GM12864 (cell line): Measurements from ENCODE around the gene MYD88.

Experiments
- DNase-seq: peaks from one replicate; pipeline ENCODE4 v3.0.0-alpha.2; 2011; ENCODE audit warnings: low read depth
- H3K4me3 ChIP-seq: 2 replicates; pipeline ENCODE4 v1.5.1; 2011; ENCODE audit warnings: mild to moderate bottlenecking, low read depth, low read length, control low read depth
- TF ChIP-seq, protein P1 (sequence below): IDR thresholded peaks from 2 replicates; pipeline ENCODE4 v1.5.1; 2011; ENCODE audit warnings: low read depth, mild to moderate bottlenecking, moderate library complexity, low read length, control low read depth, inconsistent platforms; ENCODE audit errors: missing control alignments

The MYD88 gene

DNA sequence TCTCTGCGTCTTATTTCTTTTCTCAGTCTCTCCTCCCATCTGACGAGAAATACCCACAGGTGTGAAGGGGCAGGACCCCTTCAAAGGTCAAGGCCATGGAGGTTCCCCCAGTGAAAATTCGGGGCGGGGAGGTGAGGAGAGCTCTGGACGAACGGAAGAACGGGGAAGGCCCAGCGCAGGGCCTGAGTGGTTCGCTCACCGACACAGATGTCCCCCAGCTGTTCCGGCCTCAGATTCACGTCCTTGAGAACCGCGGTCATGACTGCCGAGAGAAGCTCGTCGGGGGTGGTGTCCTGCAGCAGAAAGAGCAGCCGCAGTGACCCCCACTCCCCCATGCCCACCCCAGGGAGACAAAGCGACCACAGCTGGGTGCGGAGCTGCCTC is 2.1 kb upstream of the MYD88 start:
- no peak for DNase-seq
- peak overlapping the region; percentile 71 for H3K4me3 ChIP-seq
- TF ChIP-seq, protein P1, sequence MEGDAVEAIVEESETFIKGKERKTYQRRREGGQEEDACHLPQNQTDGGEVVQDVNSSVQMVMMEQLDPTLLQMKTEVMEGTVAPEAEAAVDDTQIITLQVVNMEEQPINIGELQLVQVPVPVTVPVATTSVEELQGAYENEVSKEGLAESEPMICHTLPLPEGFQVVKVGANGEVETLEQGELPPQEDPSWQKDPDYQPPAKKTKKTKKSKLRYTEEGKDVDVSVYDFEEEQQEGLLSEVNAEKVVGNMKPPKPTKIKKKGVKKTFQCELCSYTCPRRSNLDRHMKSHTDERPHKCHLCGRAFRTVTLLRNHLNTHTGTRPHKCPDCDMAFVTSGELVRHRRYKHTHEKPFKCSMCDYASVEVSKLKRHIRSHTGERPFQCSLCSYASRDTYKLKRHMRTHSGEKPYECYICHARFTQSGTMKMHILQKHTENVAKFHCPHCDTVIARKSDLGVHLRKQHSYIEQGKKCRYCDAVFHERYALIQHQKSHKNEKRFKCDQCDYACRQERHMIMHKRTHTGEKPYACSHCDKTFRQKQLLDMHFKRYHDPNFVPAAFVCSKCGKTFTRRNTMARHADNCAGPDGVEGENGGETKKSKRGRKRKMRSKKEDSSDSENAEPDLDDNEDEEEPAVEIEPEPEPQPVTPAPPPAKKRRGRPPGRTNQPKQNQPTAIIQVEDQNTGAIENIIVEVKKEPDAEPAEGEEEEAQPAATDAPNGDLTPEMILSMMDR: no peak

DNA sequence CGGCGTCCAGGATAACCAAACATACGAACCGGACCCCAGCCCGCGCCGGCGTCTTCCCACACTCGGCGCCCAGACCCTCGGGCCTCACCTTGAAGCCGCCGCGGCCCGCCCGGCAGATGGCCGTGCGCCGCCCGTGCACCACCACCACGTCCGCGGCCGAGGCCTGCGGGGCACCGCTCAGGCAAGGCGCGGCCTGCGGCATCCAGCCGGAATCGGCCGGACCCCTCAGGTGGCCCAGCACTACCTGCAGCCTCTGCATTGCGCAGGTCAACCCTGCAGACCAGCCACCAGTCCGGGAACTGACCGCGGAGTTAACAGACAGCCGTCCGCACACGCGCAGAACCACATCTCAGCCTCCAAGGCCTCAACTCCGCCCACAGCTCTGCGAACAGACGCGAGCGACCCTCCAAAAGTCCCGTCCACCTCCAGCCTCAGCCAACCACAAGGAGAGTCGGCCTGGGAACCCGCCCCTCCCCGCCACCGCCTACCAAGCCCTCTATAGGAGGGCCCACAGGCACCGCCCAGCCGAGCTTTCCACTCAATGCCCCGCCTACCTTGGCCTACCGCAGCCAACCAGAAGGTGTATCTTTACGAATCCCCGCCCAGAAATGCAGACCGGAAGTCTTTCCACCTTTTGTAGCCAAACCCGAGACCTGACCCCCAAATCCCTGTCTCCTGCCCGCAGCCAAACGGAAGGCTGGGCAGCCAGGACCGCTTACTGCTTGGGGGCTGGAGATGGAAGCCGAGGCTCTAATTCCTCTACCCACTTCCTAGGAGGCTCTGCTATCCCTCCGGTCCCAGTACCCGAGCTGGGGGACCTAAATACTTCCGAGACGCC is 1.5 kb upstream of the MYD88 start, which contains the start of gene ACAA1:
Gene ACAA1, minus strand, starts transcription at position 351 of the 838 bp plus-strand sequence. Its CDS starts 92 bp downstream, at position 259.
- peak within 1 kb of the TSS; percentile 71 for H3K4me3 ChIP-seq
- TF ChIP-seq, protein P1: no peak

DNA sequence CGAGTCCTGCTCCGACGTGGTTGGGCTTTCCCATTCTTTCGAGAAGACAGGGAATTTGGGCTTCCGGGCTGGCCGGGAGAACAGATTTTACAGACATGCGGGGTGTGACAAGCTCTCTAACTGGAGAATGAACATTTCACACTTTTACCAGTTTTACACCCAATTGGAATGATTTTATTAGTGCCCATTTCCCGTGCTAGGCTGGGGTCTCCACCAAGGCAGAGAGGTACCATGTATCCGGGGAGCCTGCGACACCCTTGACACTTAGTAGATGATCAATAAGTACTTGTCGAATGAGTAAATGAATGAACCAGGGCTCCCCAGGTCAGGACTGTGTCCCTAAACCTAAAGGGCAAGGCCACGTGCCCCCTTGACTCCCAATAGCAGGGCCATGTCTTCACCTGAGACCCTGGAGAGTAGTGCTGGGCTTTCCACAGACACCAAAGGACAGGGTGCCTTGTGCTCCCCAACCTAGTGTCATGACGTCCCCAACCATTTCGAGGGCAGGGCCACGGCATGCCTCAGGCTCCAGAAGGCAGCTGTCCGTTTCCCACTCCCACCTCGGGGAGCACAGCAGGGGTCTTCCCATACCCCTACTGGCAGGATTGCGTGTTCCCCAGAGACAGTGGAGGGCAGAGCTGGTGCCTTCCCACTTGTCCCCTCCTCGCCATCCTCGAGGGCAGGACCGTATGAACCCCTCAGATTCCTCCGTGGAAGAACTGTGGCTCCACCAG is 679 bp upstream of the MYD88 start:
- H3K4me3 ChIP-seq: peak overlapping the region; percentile 71
- DNase-seq: no peak
- TF ChIP-seq, protein P1: peak; percentile 5

More for the DNA sequence above, 1.5 kb upstream of the MYD88 start, which contains the start of gene ACAA1:
- peak; percentile 97 for DNase-seq

DNA sequence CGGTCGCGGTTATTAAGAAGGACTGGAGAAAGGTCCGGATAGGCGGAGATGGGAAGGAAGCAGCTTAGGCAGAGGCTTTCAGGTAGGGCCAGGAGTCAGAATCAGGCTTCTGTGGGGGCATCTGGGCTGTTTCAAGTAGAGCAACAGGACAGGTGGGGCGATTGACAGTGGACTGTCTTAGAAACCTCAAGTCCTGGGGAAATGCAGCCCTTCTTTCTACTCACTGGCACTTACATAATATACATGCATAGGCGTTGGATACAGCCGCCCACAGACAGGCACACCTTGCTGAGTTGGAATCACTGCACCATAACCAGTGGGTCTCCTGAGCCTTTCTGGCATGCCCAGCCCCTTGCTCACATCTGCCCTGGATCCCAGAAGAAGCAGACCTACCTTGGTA is 730 bp downstream of the MYD88 start:
- DNase-seq: no peak
- peak overlapping the region; percentile 71 for H3K4me3 ChIP-seq
- TF ChIP-seq, protein P1: no peak

DNA sequence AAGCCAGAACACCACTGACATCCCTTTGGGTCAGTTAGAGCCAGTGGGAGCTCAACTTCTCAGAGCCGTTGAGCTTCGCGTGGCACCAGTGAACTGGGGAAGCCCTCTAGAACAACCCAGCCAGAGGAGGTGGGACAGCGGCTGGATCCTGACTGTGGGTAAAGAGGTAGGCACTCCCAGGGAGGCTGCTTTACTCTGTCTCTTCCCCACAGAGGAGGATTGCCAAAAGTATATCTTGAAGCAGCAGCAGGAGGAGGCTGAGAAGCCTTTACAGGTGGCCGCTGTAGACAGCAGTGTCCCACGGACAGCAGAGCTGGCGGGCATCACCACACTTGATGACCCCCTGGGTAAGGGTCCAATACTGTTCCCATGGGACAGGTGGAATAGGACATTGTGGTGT is 1.2 kb downstream of the MYD88 start:
- H3K4me3 ChIP-seq: peak overlapping the region; percentile 71
- TF ChIP-seq, protein P1: no peak
- DNase-seq: no peak

DNA sequence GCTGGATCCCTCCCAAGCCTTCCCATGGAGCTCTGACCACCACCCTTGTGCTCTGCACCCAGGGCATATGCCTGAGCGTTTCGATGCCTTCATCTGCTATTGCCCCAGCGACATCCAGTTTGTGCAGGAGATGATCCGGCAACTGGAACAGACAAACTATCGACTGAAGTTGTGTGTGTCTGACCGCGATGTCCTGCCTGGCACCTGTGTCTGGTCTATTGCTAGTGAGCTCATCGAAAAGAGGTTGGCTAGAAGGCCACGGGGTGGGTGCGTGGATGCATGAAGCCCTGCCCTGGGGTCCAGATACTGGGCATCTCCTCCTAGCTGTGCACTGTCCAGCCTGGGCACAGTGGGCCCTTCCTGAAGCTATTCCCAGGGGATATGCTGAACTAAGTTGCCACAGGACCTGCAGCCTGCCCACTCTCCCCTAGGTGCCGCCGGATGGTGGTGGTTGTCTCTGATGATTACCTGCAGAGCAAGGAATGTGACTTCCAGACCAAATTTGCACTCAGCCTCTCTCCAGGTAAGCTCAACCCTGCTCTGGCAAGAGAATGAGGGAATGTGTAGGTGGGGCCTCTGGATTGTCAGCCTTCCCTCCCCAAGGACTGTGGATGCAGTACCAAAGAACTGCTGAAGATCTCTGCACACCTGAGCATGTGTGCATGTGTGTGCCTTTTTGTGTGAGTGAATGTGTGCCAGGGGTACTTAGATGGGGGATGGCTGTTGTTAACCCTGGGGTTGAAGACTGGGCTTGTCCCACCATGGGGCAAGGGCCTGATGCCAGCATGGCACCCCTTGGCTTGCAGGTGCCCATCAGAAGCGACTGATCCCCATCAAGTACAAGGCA is 2.1 kb downstream of the MYD88 start:
- H3K4me3 ChIP-seq: no peak overlapping the region; the same call in 1 of the 2 replicates
- TF ChIP-seq, protein P1: no peak
- no peak for DNase-seq
